GM13977 (cell line): ENCODE measurements around the gene LANCL3.

ENCODE experiments used
- DNase-seq: peaks from one replicate; pipeline ENCODE4 v3.0.0; 2012; ENCODE audit warnings: low spot score
- in situ Hi-C: fragments of 300-500 bp; cut with MboI; formaldehyde crosslinking; loops from one replicate; pipeline ENCODE4 v1.12.0; 2022; ENCODE audit warnings: low sequenced_read_pairs, low pct_unique_long_range_greater_than_20kb, mixed read lengths, inconsistent platforms; ENCODE audit not compliant: unreplicated experiment
- TF ChIP-seq, protein P1 (sequence below): IDR thresholded peaks from 2 replicates; pipeline ENCODE4 v1.5.1; 2012; ENCODE audit warnings: mild to moderate bottlenecking, control low read depth; ENCODE audit not compliant: insufficient read depth; ENCODE audit errors: extremely low read depth, missing control alignments

LANCL3 gene

GRCh38 chrX:37653397-37654085 is 82.1 kb downstream of the LANCL3 start:
- TF ChIP-seq, protein P1, sequence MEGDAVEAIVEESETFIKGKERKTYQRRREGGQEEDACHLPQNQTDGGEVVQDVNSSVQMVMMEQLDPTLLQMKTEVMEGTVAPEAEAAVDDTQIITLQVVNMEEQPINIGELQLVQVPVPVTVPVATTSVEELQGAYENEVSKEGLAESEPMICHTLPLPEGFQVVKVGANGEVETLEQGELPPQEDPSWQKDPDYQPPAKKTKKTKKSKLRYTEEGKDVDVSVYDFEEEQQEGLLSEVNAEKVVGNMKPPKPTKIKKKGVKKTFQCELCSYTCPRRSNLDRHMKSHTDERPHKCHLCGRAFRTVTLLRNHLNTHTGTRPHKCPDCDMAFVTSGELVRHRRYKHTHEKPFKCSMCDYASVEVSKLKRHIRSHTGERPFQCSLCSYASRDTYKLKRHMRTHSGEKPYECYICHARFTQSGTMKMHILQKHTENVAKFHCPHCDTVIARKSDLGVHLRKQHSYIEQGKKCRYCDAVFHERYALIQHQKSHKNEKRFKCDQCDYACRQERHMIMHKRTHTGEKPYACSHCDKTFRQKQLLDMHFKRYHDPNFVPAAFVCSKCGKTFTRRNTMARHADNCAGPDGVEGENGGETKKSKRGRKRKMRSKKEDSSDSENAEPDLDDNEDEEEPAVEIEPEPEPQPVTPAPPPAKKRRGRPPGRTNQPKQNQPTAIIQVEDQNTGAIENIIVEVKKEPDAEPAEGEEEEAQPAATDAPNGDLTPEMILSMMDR: no peak
- in situ Hi-C loops: no loop called here
- DNase-seq: no peak

- in situ Hi-C loops: no loop called here
- TF ChIP-seq, protein P1: no peak
- no peak for DNase-seq
These were observed 87.0 kb downstream of the LANCL3 start for GRCh38 chrX:37658343-37659030.

- TF ChIP-seq, protein P1: no peak
- DNase-seq: no peak
- in situ Hi-C loops: no loop called here
These were observed 87.6 kb downstream of the LANCL3 start for GRCh38 chrX:37659047-37659446.

DNA sequence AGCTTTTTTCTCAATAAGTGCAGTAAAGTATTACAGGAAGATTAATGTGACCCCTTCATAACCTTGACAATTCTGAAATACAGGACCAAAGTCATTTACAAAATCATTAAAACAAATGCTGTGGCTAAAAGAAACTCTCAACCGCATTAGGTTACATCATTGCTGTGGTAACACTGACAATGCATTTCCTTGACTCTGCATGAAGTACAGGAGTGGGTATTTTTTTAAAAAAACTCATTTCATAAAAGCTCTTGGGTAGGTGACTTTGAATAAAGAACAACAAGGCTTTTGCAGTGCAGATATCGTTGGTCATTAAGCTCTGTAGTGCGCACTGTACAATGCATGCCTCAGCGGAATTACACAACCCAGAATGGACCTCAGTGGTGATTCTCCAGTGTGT is 90.7 kb downstream of the LANCL3 start:
- TF ChIP-seq, protein P1: no peak
- DNase-seq: no peak
- in situ Hi-C loops: no loop called here

DNA sequence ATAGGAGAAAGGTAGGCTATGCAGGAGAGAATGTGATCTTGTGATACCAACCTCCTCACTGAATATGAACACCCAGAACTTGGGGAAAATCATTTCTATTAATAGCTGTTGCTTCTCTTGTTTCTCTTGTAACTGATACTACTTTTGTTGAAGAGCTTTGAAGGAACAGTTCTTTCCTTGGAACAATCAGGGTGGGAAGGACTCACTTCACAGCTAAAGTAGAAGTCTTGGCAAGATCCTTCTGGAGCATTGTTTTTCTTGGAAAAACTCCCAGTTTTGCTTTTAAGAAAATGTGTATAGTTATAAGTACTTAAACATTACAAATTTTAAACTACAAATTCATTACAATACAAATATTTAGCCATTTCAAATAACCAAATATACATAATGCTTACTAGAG is 95.1 kb downstream of the LANCL3 start:
- TF ChIP-seq, protein P1: no peak
- DNase-seq: no peak
- in situ Hi-C loops: no loop called here

GRCh38 chrX:37667141-37667540 is 95.7 kb downstream of the LANCL3 start:
- in situ Hi-C loops: no loop called here
- DNase-seq: no peak
- TF ChIP-seq, protein P1: no peak
